Astrocyte of the cerebellum (primary cell): ENCODE measurements around the gene THOP1.

Source experiments
- DNase-seq: peaks from one replicate; pipeline ENCODE4 v3.0.0-alpha.2; 2011; ENCODE audit warnings: low read depth
- H3K4me3 ChIP-seq: 2 replicates; pipeline ENCODE4 v1.5.1; 2011; ENCODE audit warnings: mild to moderate bottlenecking, low read depth, low read length, moderate library complexity
- in situ Hi-C: cut with HindIII; loops from 2 replicates; pipeline ENCODE4 v1.10.0; 2017; ENCODE audit warnings: low sequenced_read_pairs
- TF ChIP-seq, protein P1 (sequence below): IDR thresholded peaks from 2 replicates; pipeline ENCODE4 v1.5.1; 2012; ENCODE audit warnings: low read length, low read depth, moderate library complexity, mild to moderate bottlenecking; ENCODE audit errors: missing control alignments

The THOP1 gene

DNA sequence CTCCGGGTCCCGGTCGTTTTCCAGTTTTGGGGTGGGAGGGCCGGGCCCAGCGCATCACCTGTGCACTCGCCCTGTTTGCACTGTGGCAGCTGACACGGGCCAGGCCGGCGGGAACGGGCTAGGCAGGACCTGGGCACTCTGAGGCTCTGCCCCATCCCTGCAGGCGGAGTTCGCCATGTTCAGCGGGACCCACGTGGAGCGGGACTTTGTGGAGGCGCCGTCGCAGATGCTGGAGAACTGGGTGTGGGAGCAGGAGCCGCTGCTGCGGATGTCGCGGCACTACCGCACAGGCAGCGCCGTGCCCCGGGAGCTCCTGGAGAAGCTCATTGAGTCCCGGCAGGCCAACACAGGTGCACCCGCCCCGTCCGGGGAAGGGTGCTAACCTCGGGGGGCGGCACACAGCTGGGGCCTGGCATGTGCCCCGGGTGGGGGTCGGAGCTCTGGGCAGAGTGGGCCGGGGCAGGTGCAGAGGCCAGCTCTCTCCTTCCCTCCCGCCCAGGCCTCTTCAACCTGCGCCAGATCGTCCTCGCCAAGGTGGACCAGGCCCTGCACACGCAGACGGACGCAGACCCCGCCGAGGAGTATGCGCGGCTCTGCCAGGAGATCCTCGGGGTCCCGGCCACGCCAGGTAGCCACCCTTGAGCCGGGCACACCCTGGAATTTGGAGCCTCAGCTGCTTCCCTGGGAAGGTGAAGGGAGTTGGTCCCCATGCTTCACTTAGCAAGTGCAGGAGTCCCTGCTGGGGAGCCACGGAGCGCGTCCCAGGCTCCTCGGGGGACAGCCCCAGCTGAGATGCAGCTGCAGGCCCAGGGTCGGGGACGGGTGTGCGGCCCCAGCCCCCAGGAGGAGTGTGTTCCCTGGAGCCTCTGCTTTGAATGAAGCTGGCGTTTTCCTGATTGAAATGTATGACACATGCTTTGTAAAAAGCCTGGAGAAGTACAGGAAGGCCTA, 25.1 kb downstream of the THOP1 start:
- TF ChIP-seq, protein P1, sequence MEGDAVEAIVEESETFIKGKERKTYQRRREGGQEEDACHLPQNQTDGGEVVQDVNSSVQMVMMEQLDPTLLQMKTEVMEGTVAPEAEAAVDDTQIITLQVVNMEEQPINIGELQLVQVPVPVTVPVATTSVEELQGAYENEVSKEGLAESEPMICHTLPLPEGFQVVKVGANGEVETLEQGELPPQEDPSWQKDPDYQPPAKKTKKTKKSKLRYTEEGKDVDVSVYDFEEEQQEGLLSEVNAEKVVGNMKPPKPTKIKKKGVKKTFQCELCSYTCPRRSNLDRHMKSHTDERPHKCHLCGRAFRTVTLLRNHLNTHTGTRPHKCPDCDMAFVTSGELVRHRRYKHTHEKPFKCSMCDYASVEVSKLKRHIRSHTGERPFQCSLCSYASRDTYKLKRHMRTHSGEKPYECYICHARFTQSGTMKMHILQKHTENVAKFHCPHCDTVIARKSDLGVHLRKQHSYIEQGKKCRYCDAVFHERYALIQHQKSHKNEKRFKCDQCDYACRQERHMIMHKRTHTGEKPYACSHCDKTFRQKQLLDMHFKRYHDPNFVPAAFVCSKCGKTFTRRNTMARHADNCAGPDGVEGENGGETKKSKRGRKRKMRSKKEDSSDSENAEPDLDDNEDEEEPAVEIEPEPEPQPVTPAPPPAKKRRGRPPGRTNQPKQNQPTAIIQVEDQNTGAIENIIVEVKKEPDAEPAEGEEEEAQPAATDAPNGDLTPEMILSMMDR: no peak
- H3K4me3 ChIP-seq: no peak overlapping the region
- no peak for DNase-seq
- in situ Hi-C loops: no loop called here

DNA sequence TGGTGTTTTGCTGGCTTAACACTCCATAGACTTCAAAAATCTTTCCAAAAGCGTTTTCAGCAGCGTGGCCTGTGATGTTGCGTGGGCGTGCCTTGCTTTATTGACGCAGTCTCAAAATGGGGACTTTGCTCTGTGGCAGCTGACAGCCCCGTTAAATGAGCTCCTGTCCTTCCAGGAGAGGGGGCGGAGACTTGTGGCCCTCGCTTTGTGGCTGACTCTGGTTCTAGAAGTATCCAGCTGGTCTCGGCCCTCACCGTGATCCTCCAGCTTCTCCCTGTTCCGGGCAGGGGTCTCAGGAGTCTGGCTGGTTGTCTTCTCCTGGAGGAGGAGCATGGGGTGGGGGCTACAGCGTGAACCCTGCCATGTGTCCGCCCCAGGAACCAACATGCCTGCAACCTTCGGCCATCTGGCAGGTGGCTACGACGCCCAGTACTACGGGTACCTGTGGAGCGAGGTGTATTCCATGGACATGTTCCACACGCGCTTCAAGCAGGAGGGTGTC, 26.0 kb downstream of the THOP1 start:
- in situ Hi-C loops: no loop called here
- TF ChIP-seq, protein P1: no peak
- no peak for DNase-seq
- no peak overlapping the region for H3K4me3 ChIP-seq

DNA sequence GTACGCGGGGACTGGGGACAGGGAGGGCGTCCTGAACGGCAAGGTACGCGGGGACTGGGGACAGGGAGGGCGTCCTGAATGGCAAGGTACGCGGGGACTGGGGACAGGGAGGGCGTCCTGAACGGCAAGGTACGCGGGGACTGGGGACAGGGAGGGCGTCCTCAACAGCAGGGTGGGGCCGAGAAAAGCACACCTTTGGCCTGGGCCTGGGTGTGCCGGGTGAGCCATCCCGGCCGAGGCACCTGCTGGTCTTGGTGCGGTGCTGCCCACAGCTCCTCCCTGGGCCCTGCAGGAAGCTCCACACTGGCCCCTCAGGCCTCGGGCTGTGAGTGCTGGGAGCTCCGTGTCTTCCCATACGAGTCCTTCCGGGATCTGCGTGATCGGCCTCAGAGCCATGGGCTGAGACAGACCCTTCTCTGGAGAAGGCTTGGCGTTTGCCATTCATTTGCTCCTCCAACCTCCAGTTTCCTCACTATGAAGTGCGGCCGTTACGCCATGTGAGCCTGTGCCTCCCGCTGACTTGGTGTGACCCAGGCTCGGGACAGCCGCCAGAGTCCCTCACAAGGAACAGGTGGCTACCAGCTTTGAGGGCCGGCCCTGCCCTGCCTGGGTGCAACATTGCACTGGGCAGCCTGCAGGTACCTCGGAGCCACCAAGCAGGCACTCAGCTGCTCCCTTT, 26.6 kb downstream of the THOP1 start:
- in situ Hi-C loops: no loop called here

DNA sequence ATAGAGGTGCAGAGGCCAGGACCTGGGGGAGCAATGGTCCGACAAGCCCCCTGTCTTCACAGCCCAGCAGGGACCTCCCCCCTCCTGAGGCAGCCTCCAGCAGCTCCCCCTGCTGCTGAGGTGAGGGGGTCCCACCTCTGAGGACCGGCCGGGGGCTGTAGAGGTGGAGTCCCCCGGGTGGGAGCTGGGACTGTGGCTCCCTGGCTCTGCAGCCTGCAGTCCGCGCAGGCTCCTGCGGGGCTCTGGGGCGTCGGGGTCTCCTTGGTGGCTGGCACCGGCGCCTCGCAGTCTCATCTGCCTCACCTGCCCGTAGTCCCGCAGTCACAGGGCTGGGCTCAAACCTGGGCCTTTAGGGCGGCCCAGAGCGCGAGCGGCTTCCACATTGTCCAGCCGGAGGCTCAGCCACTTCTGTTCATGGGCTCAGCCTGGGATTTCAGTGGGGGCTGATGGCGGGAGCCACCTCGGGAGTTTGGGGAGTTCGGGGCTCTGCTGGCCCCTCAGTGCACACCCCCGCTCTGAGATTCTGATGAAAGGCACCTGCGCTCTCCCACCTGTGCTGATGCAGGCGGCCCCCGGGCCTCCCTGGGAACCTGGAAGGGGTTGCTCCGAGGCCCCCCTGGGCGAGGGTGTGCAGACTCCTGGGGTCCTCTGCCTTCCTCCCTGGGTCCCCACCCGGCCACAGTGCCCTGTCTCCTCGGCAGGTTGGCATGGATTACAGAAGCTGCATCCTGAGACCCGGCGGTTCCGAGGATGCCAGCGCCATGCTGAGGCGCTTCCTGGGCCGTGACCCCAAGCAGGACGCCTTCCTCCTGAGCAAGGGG, 27.3 kb downstream of the THOP1 start:
- in situ Hi-C loops: no loop called here
- DNase-seq: no peak
- no peak overlapping the region for H3K4me3 ChIP-seq
- TF ChIP-seq, protein P1: no peak

More for the DNA sequence above, 26.6 kb downstream of the THOP1 start:
- TF ChIP-seq, protein P1: no peak
- DNase-seq: no peak
- H3K4me3 ChIP-seq: no peak overlapping the region

DNA sequence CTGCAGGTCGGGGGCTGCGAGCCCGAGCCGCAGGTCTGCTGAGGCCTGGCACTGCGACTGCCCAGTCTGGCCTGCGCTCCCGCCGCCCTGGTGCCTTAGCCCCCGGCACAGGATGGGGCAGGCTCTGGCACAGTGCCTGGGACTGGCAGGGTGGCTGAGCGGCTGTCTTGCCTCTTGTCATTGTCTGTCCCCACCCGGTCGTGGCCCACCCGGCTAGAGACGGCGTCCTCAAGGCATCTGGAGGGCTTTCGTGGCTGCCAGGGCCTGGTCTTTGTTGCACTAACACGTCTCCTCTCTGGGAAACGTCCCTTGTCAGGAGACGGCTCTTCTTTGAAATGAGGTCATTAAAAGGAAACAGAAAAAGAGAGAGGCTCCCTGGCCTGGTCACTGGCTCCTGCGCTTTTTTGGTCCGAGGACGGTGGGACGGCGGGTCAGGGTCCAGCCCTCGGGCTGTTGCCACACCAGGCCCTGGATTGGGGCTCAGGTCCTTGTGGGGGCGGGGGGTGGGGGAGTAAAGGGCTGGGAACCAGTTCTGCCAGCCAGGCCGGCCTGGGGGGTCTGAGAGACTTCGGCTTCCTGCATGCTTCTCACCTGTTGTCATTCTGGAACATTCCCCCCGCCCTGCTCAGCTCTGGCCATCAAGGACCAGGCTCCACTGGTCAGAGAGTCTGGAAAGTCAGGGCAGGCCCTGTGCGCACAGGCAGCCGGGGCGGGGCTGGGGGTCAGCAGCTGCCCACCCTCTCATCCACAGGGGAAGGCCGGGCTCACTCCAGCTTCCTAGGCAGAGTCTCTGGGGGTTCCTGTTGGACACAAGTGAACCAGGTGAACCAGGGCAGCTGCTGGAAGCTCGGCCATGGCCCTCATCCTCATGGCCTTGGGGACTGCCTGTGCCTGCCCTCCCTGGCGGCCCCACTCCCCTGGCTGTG, 28.2 kb downstream of the THOP1 start:
- TF ChIP-seq, protein P1: no peak
- no peak for DNase-seq
- in situ Hi-C loops: no loop called here
- no peak overlapping the region for H3K4me3 ChIP-seq
